Rectal smooth muscle tissue (tissue), 1 donor: ENCODE measurements around the gene SECTM1.
A peak's percentile ranks its signal among the peaks of the same experiment; 100 is the strongest.

Experiments
- H3K27ac ChIP-seq: one replicate; pipeline ENCODE4 v1.7.0; 2013; ENCODE audit warnings: low read depth, low read length, inconsistent platforms
- H3K27me3 ChIP-seq: one replicate; pipeline ENCODE4 v1.7.0; 2013; ENCODE audit warnings: low read length; ENCODE audit not compliant: control insufficient read depth, insufficient read depth
- H3K36me3 ChIP-seq: one replicate; pipeline ENCODE4 v1.7.0; 2013; ENCODE audit warnings: low read length; ENCODE audit not compliant: control insufficient read depth, insufficient read depth
- H3K4me1 ChIP-seq: one replicate; pipeline ENCODE4 v1.7.0; 2013; ENCODE audit warnings: low read length; ENCODE audit not compliant: control insufficient read depth, insufficient read depth
- H3K4me3 ChIP-seq: one replicate; pipeline ENCODE4 v1.7.0; 2013; ENCODE audit warnings: low read length
- H3K9ac ChIP-seq: one replicate; pipeline ENCODE4 v1.7.0; 2013; ENCODE audit warnings: low read length

The SECTM1 gene

DNA sequence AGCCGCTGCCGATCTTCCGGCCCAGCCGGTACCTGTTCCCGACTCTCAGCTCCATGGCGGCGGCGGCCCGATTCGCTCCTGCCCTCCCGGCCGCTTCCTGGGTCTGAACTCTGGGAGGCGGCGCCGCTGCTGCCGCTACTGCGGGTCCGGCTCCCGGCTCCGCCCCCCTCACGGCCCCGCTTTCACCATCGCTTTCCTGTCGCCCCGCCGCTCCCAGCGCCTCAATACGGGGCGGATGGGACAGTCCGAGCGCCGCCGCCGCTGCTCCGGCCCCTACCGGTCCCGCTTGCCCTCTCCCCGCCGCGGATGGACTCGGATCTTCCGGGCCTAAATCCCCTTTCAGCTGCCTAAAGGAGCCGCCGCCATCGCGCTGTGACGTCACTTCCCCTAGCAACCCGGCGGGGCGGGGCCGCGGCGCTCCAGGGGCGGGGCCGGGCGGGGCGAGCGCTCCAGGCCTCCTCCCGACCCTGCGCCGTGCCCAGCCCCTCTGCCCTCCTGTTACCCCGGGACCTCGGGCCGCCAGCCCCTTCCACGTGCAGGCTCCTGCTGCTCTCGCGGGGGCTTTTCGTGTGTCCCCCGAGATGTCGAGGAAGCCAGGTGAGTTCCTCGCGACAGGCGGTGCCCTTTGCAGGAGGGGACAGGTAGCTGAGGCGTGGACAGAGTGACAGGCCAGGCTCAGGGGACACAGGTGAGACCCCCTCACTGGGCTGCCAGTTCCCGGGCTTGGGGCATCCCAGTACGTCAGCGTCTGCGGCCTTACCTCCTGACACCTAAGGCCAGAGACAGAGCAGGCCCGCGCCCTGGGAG lies 60.0 kb downstream of the SECTM1 start, which contains the start of gene CSNK1D:
TSS of gene CSNK1D (minus strand) at position 374 of the 807 bp plus-strand sequence. CDS start at position 55, 319 bp downstream.
- H3K36me3 ChIP-seq, result peaks cover 10% of the 10 kb centered on the region
- peak within 1 kb of the TSS; percentile 96 for H3K27ac ChIP-seq
- H3K4me1 ChIP-seq, result peaks cover 23% of the 10 kb centered on the region
- peak within 1 kb of the TSS; percentile 83 for H3K4me3 ChIP-seq
- peak within 1 kb of the TSS; percentile 61 for H3K9ac ChIP-seq
- H3K27me3 ChIP-seq, result no peaks in the 10 kb centered on the region

- peak overlapping the region; percentile 96 for H3K27ac ChIP-seq
- H3K36me3 ChIP-seq, result peaks cover 10% of the 10 kb centered on the region
- H3K4me1 ChIP-seq, result peaks cover 31% of the 10 kb centered on the region
Measured at GRCh38 chr17:82272495-82273326, 60.9 kb downstream of the SECTM1 start.

GRCh38 chr17:82271401-82271800 lies 62.2 kb downstream of the SECTM1 start:
- H3K4me1 ChIP-seq, result peaks cover 41% of the 10 kb centered on the region
- peaks cover 10% of the 10 kb centered on the region for H3K36me3 ChIP-seq
- no peak overlapping the region for H3K27ac ChIP-seq
- no peak overlapping the region for H3K9ac ChIP-seq
- H3K27me3 ChIP-seq, result no peaks in the 10 kb centered on the region
- H3K4me3 ChIP-seq, result peak overlapping the region; percentile 30

More at GRCh38 chr17:82272495-82273326, 60.9 kb downstream of the SECTM1 start:
- peak overlapping the region; percentile 72 for H3K4me3 ChIP-seq
- H3K9ac ChIP-seq, result no peak overlapping the region
- H3K27me3 ChIP-seq, result no peaks in the 10 kb centered on the region
